Stimulated activated naive CD8-positive, alpha-beta T cell treated with anti-CD3 and anti-CD28 coated beads, Interleukin-15, Interleukin-2, amounts not matched to agents 100 U/mL and 50 U/mL, for 24 hours (primary cell): ENCODE data around the gene GABRG2.
"Not testable (repeated sequence)": the region's sequence is repeated elsewhere in the genome, so short reads cannot be mapped to it uniquely, and the experiment has no call there.

Experiments used
- ATAC-seq: fragments of 150-1000 bp; cut with Tn5 transposase; one replicate; pipeline ENCODE4 v1.10.0; 2021
- DNase-seq: peaks from one replicate; pipeline ENCODE4 v3.0.0; 2021

Gene GABRG2

GRCh38 chr5:162067655-162068411 lies at the start of gene GABRG2:
TSS of gene GABRG2 (plus strand) at chr5:162067773. CDS start at chr5:162068000, 227 bp downstream.
- ATAC-seq (no peak), DNase-seq (no peak)

- ATAC-seq (no peak), DNase-seq (no peak)
Measured at GRCh38 chr5:162025312-162025711, 42.3 kb upstream of the GABRG2 start.

GRCh38 chr5:162026803-162027202 lies 40.8 kb upstream of the GABRG2 start:
- ATAC-seq (no peak), DNase-seq (no peak)

- no peak for ATAC-seq
- DNase-seq: no peak
Measured at GRCh38 chr5:162037431-162037830, 30.1 kb upstream of the GABRG2 start.

- DNase-seq: no peak
- ATAC-seq: no peak
Measured at GRCh38 chr5:162047279-162047678, 20.3 kb upstream of the GABRG2 start.

- ATAC-seq (no peak), DNase-seq (no peak)
Measured at GRCh38 chr5:162052676-162053075, 14.9 kb upstream of the GABRG2 start.

- not testable (repeated sequence) for DNase-seq, ATAC-seq
Measured at GRCh38 chr5:162055095-162055494, 12.5 kb upstream of the GABRG2 start.

GRCh38 chr5:162067162-162067561 lies 411 bp upstream of the GABRG2 start:
- ATAC-seq: no peak
- no peak for DNase-seq

- ATAC-seq (no peak), DNase-seq (no peak)
Measured at GRCh38 chr5:162068412-162068811, 839 bp downstream of the GABRG2 start.

- DNase-seq (no peak), ATAC-seq (no peak)
Measured at GRCh38 chr5:162068936-162069335, 1.4 kb downstream of the GABRG2 start.

- DNase-seq: no peak
- no peak for ATAC-seq
Measured at GRCh38 chr5:162078805-162079204, 11.2 kb downstream of the GABRG2 start.

GRCh38 chr5:162091336-162091735 lies 23.8 kb downstream of the GABRG2 start:
- DNase-seq (no peak), ATAC-seq (no peak)

- no peak for ATAC-seq
- DNase-seq: no peak
Measured at GRCh38 chr5:162096448-162096847, 28.9 kb downstream of the GABRG2 start.

GRCh38 chr5:162107591-162107990 lies 40.0 kb downstream of the GABRG2 start:
- ATAC-seq: no peak
- no peak for DNase-seq

GRCh38 chr5:162119801-162120200 lies 52.2 kb downstream of the GABRG2 start:
- ATAC-seq (no peak), DNase-seq (no peak)

GRCh38 chr5:162128117-162128516 lies 60.5 kb downstream of the GABRG2 start:
- ATAC-seq: no peak

GRCh38 chr5:162132348-162132747 lies 64.8 kb downstream of the GABRG2 start:
- no peak for ATAC-seq

More at GRCh38 chr5:162128117-162128516, 60.5 kb downstream of the GABRG2 start:
- DNase-seq: no peak

GRCh38 chr5:162139190-162139589 lies 71.6 kb downstream of the GABRG2 start:
- DNase-seq (no peak), ATAC-seq (no peak)

More at GRCh38 chr5:162132348-162132747, 64.8 kb downstream of the GABRG2 start:
- no peak for DNase-seq

- DNase-seq (no peak), ATAC-seq (no peak)
Measured at GRCh38 chr5:162154242-162154641, 86.7 kb downstream of the GABRG2 start.

- DNase-seq (no peak), ATAC-seq (no peak)
Measured at GRCh38 chr5:162160401-162160800, 92.8 kb downstream of the GABRG2 start.

- no peak for DNase-seq
- no peak for ATAC-seq
Measured at GRCh38 chr5:162163663-162164062, 96.1 kb downstream of the GABRG2 start.

GRCh38 chr5:162174358-162174974 lies 106.9 kb downstream of the GABRG2 start:
- ATAC-seq: no peak

GRCh38 chr5:162187371-162187770 lies 119.8 kb downstream of the GABRG2 start:
- no peak for DNase-seq
- no peak for ATAC-seq

More at GRCh38 chr5:162174358-162174974, 106.9 kb downstream of the GABRG2 start:
- DNase-seq: no peak

- DNase-seq (no peak), ATAC-seq (no peak)
Measured at GRCh38 chr5:162189719-162190118, 122.1 kb downstream of the GABRG2 start.
